IMR-90 (cell line): Measurements from ENCODE around the gene RIPOR3. TPM values are rescaled to one million over a fixed set of nuclear protein-coding genes. Genes with fewer than 3 reads are reported as not detected.
A peak's percentile ranks its signal among the peaks of the same experiment; 100 is the strongest.
"Not testable (repeated sequence)": the region's sequence is repeated elsewhere in the genome, so short reads cannot be mapped to it uniquely, and the experiment has no call there.

Experiments
- ATAC-seq: fragments of 200-7000 bp; cut with Tn5 transposase; 2 replicates; pipeline ENCODE4 v1.9.1; 2020; ENCODE audit warnings: low read depth, mild to moderate bottlenecking, moderate library complexity
- BruUV-seq: library from RNA; stranded (reverse); fragments of 400-500 nt; replicated peaks from 2 replicates; lab custom pipeline; 2021; lab: Mats Ljungman, UMichigan
- CTCF ChIA-PET: fragments of 300-600 bp; formaldehyde crosslinking; extraction: SDS; loops from one replicate; lab custom pipeline; 2021; ENCODE audit warnings: antibody characterized with exemption; lab: Yijun Ruan, JAX
- POLR2A ChIA-PET: fragments of 300-600 bp; sonication (Branson Sonifier 250); formaldehyde crosslinking; loops from one replicate; lab custom pipeline; 2022; ENCODE audit warnings: antibody characterized with exemption; ENCODE audit not compliant: unreplicated experiment; lab: Charles Lee
- DNase-seq: peaks from one replicate; pipeline ENCODE4 v3.0.0; 2013
- H2AFZ ChIP-seq: replicated peaks from 2 replicates; pipeline ENCODE3; 2013; ENCODE audit warnings: low read length, mild to moderate bottlenecking; ENCODE audit not compliant: poor library complexity
- H2AK5ac ChIP-seq: 2 replicates; pipeline ENCODE4 v1.6.1; 2013; ENCODE audit warnings: low read depth, low read length, inconsistent platforms
- H2AK9ac ChIP-seq: replicated peaks from 2 replicates; pipeline ENCODE3; 2013; ENCODE audit warnings: mild to moderate bottlenecking, low read depth, low read length, moderate library complexity; ENCODE audit not compliant: poor library complexity
- H2BK120ac ChIP-seq: 2 replicates; pipeline ENCODE4 v1.6.1; 2013; ENCODE audit warnings: low read depth, low read length, inconsistent platforms
- H2BK15ac ChIP-seq: 3 replicates; pipeline ENCODE4 v1.6.1; 2013; ENCODE audit warnings: low read depth, low read length, inconsistent platforms
- H2BK20ac ChIP-seq: 2 replicates; pipeline ENCODE4 v1.6.1; 2013; ENCODE audit warnings: low read depth, mild to moderate bottlenecking, inconsistent platforms, low read length, moderate library complexity
- H2BK5ac ChIP-seq: 2 replicates; pipeline ENCODE4 v1.6.1; 2013; ENCODE audit warnings: mild to moderate bottlenecking, low read depth, low read length, inconsistent platforms; ENCODE audit not compliant: poor library complexity, severe bottlenecking
- H3K14ac ChIP-seq: replicated peaks from 2 replicates; pipeline ENCODE4 v1.6.1; 2013; ENCODE audit warnings: low read depth, low read length, inconsistent platforms
- H3K18ac ChIP-seq: 2 replicates; pipeline ENCODE4 v1.6.1; 2013; ENCODE audit warnings: low read depth, low read length, control low read depth
- H3K23ac ChIP-seq: 2 replicates; pipeline ENCODE4 v1.6.1; 2013; ENCODE audit warnings: low read depth, low read length, inconsistent platforms
- H3K27ac ChIP-seq: 2 replicates; pipeline ENCODE4 v1.5.1; 2013; ENCODE audit warnings: mild to moderate bottlenecking, control low read depth, low read length; ENCODE audit not compliant: insufficient read depth
- H3K27me3 ChIP-seq: 2 replicates; pipeline ENCODE4 v1.6.1; 2013; ENCODE audit warnings: low read length; ENCODE audit not compliant: control insufficient read depth, insufficient read depth
- H3K36me3 ChIP-seq: 2 replicates; pipeline ENCODE4 v1.6.1; 2013; ENCODE audit warnings: low read length, mixed read lengths; ENCODE audit not compliant: control insufficient read depth, insufficient read depth
- H3K4ac ChIP-seq: 2 replicates; pipeline ENCODE4 v1.6.1; 2013; ENCODE audit warnings: low read depth, low read length, inconsistent platforms
- H3K4me1 ChIP-seq: 2 replicates; pipeline ENCODE4 v1.6.1; 2013; ENCODE audit warnings: low read length, mixed read lengths; ENCODE audit not compliant: control insufficient read depth, insufficient read depth
- H3K4me2 ChIP-seq: 2 replicates; pipeline ENCODE4 v1.6.1; 2013; ENCODE audit warnings: low read depth, mild to moderate bottlenecking, control low read depth, low read length, moderate library complexity
- H3K4me3 ChIP-seq: 2 replicates; pipeline ENCODE4 v1.5.1; 2013; ENCODE audit warnings: low read depth, mild to moderate bottlenecking, control low read depth, low read length, moderate library complexity; ENCODE audit not compliant: insufficient read depth
- H3K56ac ChIP-seq: 2 replicates; pipeline ENCODE4 v1.6.1; 2013; ENCODE audit warnings: low read length, inconsistent platforms; ENCODE audit not compliant: insufficient read depth; ENCODE audit errors: extremely low read depth
- H3K79me1 ChIP-seq, 2 experiments: 2 replicates each; pipeline ENCODE4 v1.6.1; 2013; ENCODE audit warnings: low read length in 2 of 2, inconsistent platforms in 1 of 2, low read depth in 1 of 2
- H3K9ac ChIP-seq: 2 replicates; pipeline ENCODE4 v1.6.1; 2013; ENCODE audit warnings: low read depth, low read length, control low read depth
- H3K9me1 ChIP-seq: 2 replicates; pipeline ENCODE4 v1.6.1; 2013; ENCODE audit warnings: low read length, inconsistent platforms; ENCODE audit not compliant: insufficient read depth
- H3K9me3 ChIP-seq: 2 replicates; pipeline ENCODE4 v1.6.1; 2013; ENCODE audit warnings: low read length; ENCODE audit not compliant: control insufficient read depth, insufficient read depth
- H4K20me1 ChIP-seq: 2 replicates; pipeline ENCODE4 v1.6.1; 2013; ENCODE audit warnings: low read length, inconsistent platforms; ENCODE audit not compliant: insufficient read depth
- H4K5ac ChIP-seq: 2 replicates; pipeline ENCODE4 v1.6.1; 2013; ENCODE audit warnings: mild to moderate bottlenecking, low read depth, low read length, control low read depth
- H4K8ac ChIP-seq, 2 experiments: 2 replicates each; pipeline ENCODE4 v1.6.1; 2013; ENCODE audit warnings: low read depth in 2 of 2, low read length in 2 of 2, control low read depth in 1 of 2, inconsistent platforms in 1 of 2
- H4K91ac ChIP-seq: 2 replicates; pipeline ENCODE4 v1.6.1; 2013; ENCODE audit warnings: low read depth, low read length, inconsistent platforms; ENCODE audit not compliant: insufficient read depth
- MAFK ChIP-seq: IDR thresholded peaks from 2 replicates; pipeline ENCODE4 v1.6.1; 2012; ENCODE audit warnings: low read depth, low read length, improper control_type of control experiment
- WGBS, 2 experiments: methylation state at CpG; one replicate each; pipeline versions ENCODE4 v1.1.5 to v1.1.7; 2013; ENCODE audit warnings: missing lambda C conversion rate in 2 of 2; ENCODE audit not compliant: insufficient read length in 1 of 2; ENCODE audit errors: extremely low coverage in 2 of 2; 5-methylcytosine and 5-hydroxymethylcytosine counted together
- dilution Hi-C: fragments of 300-500 bp; cut with HindIII; formaldehyde crosslinking; loops from one replicate; pipeline ENCODE4 v1.14.3; 2018; ENCODE audit warnings: low sequenced_read_pairs; ENCODE audit not compliant: unreplicated experiment
- in situ Hi-C: fragments of 300-500 bp; cut with MboI; formaldehyde crosslinking; loops from 3 replicates; pipeline ENCODE4 v1.14.3; 2019; ENCODE audit warnings: low sequenced_read_pairs, inconsistent platforms, mixed read lengths
- intact Hi-C: fragments of 100-400 bp; cut with micrococcal nuclease; formaldehyde crosslinking; loops from 2 replicates; pipeline ENCODE4 v1.10.0; 2022
- polyA plus RNA-seq, 3 experiments: library from polyadenylated mRNA; depleted of rRNA; stranded (reverse); fragments of >200 nt; gene quantifications; 2 replicates each; pipeline ENCODE4 v1.2.3, GENCODE V29; 2012; ENCODE audit warnings: low replicate concordance in 1 of 3
- total RNA-seq: library from RNA; depleted of rRNA; stranded (reverse); fragments of >200 nt; gene quantifications from 2 replicates; pipeline ENCODE4 v1.2.3, GENCODE V29; 2012

Gene RIPOR3
- total and polyA plus RNA-seq, 2 of the 4 experiments (the other 2 are of a cell fraction) = 0.54 to 1.7 TPM

DNA sequence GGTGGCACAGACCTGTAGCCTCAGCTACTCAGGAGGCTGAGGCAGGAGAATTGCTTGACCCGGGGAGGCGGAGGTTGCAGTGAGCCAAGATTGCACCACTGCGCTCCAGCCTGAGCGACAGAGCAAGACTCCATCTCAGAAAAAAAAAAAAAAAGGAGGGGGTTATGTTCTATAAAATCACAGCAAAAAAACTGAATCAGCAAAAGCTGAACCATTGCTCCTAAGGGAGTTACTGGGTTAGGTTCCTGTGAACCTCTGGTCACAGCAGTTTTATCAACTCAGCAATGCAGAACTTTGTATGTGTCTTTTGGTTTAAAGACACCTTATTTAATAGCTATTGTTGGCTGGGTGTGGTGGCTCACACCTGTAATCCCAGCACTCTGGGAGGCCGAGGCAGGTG lies 92.6 kb downstream of the RIPOR3 start:
- intact Hi-C loops, H3K23ac ChIP-seq, H2BK5ac ChIP-seq, ATAC-seq, dilution Hi-C loops, H3K9ac ChIP-seq, CTCF ChIA-PET, H3K4me2 ChIP-seq, H4K8ac ChIP-seq, BruUV-seq, POLR2A ChIA-PET, H3K18ac ChIP-seq, H3K14ac ChIP-seq, H4K5ac ChIP-seq, H2AFZ ChIP-seq, in situ Hi-C loops, H4K20me1 ChIP-seq, H3K4me3 ChIP-seq, H3K9me3 ChIP-seq, H2BK120ac ChIP-seq, H2BK15ac ChIP-seq, H3K4ac ChIP-seq, H2BK20ac ChIP-seq, H2AK9ac ChIP-seq, H3K36me3 ChIP-seq, H3K27ac ChIP-seq, DNase-seq, H4K91ac ChIP-seq, H3K27me3 ChIP-seq, H3K79me1 ChIP-seq, H3K56ac ChIP-seq, H2AK5ac ChIP-seq: not testable (repeated sequence)
- peak; percentile 56 for TF ChIP-seq MAFK
- no CpG with 5 or more reads among the region's 5 CpGs for WGBS, 2 experiments
- peaks cover 10% of the 10 kb centered on the region; the same call in 1 of the 2 replicates for H3K4me1 ChIP-seq
- peaks cover 12% of the 10 kb centered on the region; the same call in 1 of the 2 replicates for H3K9me1 ChIP-seq
